Measurements from ENCODE around the gene PRKX.
"Not testable (repeated sequence)": the region's sequence is repeated elsewhere in the genome, so short reads cannot be mapped to it uniquely, and the experiment has no call there.

PRKX gene

GRCh38 chrX:3653111-3653510 lies 60.3 kb downstream of the PRKX start:
- no peak for DNase-seq (ENCODE audit: low read depth)

GRCh38 chrX:3651277-3651676 lies 62.2 kb downstream of the PRKX start:
- peak; percentile 6 for DNase-seq (ENCODE audit: low read depth)

GRCh38 chrX:3648084-3648483 lies 65.4 kb downstream of the PRKX start:
- no peak for DNase-seq (ENCODE audit: low read depth)

- not testable (repeated sequence) for DNase-seq (ENCODE audit: low read depth)
Observed at GRCh38 chrX:3639858-3640631, 73.4 kb downstream of the PRKX start.

GRCh38 chrX:3639236-3639635 lies 74.2 kb downstream of the PRKX start:
- no peak for DNase-seq (ENCODE audit: low read depth)

- DNase-seq (ENCODE audit: low read depth) = peak; percentile 24
Observed at GRCh38 chrX:3638280-3638873, 75.1 kb downstream of the PRKX start.

GRCh38 chrX:3636803-3637202 lies 76.6 kb downstream of the PRKX start:
- DNase-seq (ENCODE audit: low read depth) = no peak

- no peak for DNase-seq (ENCODE audit: low read depth)
Observed at GRCh38 chrX:3631196-3631595, 82.3 kb downstream of the PRKX start.

GRCh38 chrX:3627594-3627993 lies 85.9 kb downstream of the PRKX start:
- DNase-seq (ENCODE audit: low read depth) = no peak

- no peak for DNase-seq (ENCODE audit: low read depth)
Observed at GRCh38 chrX:3621414-3621813, 92.0 kb downstream of the PRKX start.

- DNase-seq (ENCODE audit: low read depth) = not testable (repeated sequence)
Observed at GRCh38 chrX:3611744-3612143, 101.7 kb downstream of the PRKX start.

GRCh38 chrX:3609810-3610209 lies 103.6 kb downstream of the PRKX start:
- DNase-seq (ENCODE audit: low read depth) = peak; percentile 62

- DNase-seq (ENCODE audit: low read depth) = no peak
Observed at GRCh38 chrX:3603026-3603661, 110.3 kb downstream of the PRKX start.

- DNase-seq (ENCODE audit: low read depth) = peak; percentile 58
Observed at GRCh38 chrX:3599802-3600430, 113.5 kb downstream of the PRKX start.

- DNase-seq (ENCODE audit: low read depth) = no peak
Observed at GRCh38 chrX:3598709-3599108, 114.7 kb downstream of the PRKX start.

- no peak for DNase-seq (ENCODE audit: low read depth)
Observed at GRCh38 chrX:3598046-3598605, 115.3 kb downstream of the PRKX start.

GRCh38 chrX:3592184-3592583 lies 121.3 kb downstream of the PRKX start:
- no peak for DNase-seq (ENCODE audit: low read depth)

- no peak for DNase-seq (ENCODE audit: low read depth)
Observed at GRCh38 chrX:3589474-3589873, 124.0 kb downstream of the PRKX start.

- no peak for DNase-seq (ENCODE audit: low read depth)
Observed at GRCh38 chrX:3585719-3586118, 127.7 kb downstream of the PRKX start.

GRCh38 chrX:3584415-3584996 lies 128.9 kb downstream of the PRKX start:
- DNase-seq (ENCODE audit: low read depth) = no peak

GRCh38 chrX:3582451-3582850 lies 131.0 kb downstream of the PRKX start:
- no peak for DNase-seq (ENCODE audit: low read depth)

- DNase-seq (ENCODE audit: low read depth) = no peak
Observed at GRCh38 chrX:3581609-3582108, 131.8 kb downstream of the PRKX start.

Measured in stromal cell of bone marrow (primary cell).